ENCODE measurements around the gene SHH.

SHH gene

GRCh38 chr7:155789001-155789725 is 23.1 kb downstream of the SHH start:
- no peak overlapping the region for H3K4me2 ChIP-seq (ENCODE audit: low read depth, low read length, poor library complexity, severe bottlenecking)
- H3K36me3 ChIP-seq (ENCODE audit: low read length) = no peaks in the 10 kb centered on the region
- H3K9me2 ChIP-seq (replicated peaks; ENCODE audit: insufficient read depth, low read length) = no peaks in the 10 kb centered on the region
- no peak overlapping the region for H3K4me3 ChIP-seq (ENCODE audit: insufficient read depth, low read length, poor library complexity, severe bottlenecking)
- H3K27me3 ChIP-seq (ENCODE audit: low read length) = no peaks in the 10 kb centered on the region
- no peak for TF ChIP-seq EZH2phosphoT487 (conservative IDR thresholded peaks at IDR 0.05; ENCODE audit: low read length)
- H3K27ac ChIP-seq (ENCODE audit: low read depth, low read length) = no peak overlapping the region
- H4K20me1 ChIP-seq (ENCODE audit: low read depth, low read length) = no peaks in the 10 kb centered on the region
- H3K9me3 ChIP-seq (ENCODE audit: insufficient read depth, low read length) = no peaks in the 10 kb centered on the region
- H3F3A ChIP-seq (ENCODE audit: insufficient read depth) = no peaks in the 10 kb centered on the region
- H3K9ac ChIP-seq (ENCODE audit: low read length) = no peak overlapping the region
- no peak overlapping the region for H2AFZ ChIP-seq (ENCODE audit: low read depth, low read length, severe bottlenecking)
- no peaks in the 10 kb centered on the region for H3K79me2 ChIP-seq (ENCODE audit: insufficient read depth, low read length)

- H3K4me2 ChIP-seq (ENCODE audit: low read depth, low read length, poor library complexity, severe bottlenecking) = no peak overlapping the region
- no peaks in the 10 kb centered on the region for H3K79me2 ChIP-seq (ENCODE audit: insufficient read depth, low read length)
- H3K36me3 ChIP-seq (ENCODE audit: low read length) = no peaks in the 10 kb centered on the region
- no peak overlapping the region for H3K4me3 ChIP-seq (ENCODE audit: insufficient read depth, low read length, poor library complexity, severe bottlenecking)
- no peak overlapping the region for H2AFZ ChIP-seq (ENCODE audit: low read depth, low read length, severe bottlenecking)
- no peak overlapping the region for H3K27ac ChIP-seq (ENCODE audit: low read depth, low read length)
- TF ChIP-seq CTCF (IDR thresholded peaks at IDR 0.05; ENCODE audit: insufficient read depth, low read length, poor library complexity, severe bottlenecking) = no peak
- TF ChIP-seq EZH2phosphoT487 (conservative IDR thresholded peaks at IDR 0.05; ENCODE audit: low read length) = no peak
- no peaks in the 10 kb centered on the region for H4K20me1 ChIP-seq (ENCODE audit: low read depth, low read length)
- H3K27me3 ChIP-seq (ENCODE audit: low read length) = no peaks in the 10 kb centered on the region
- H3K9me3 ChIP-seq (ENCODE audit: insufficient read depth, low read length) = no peaks in the 10 kb centered on the region
- H3F3A ChIP-seq (ENCODE audit: insufficient read depth) = no peaks in the 10 kb centered on the region
- no peaks in the 10 kb centered on the region for H3K9me2 ChIP-seq (replicated peaks; ENCODE audit: insufficient read depth, low read length)
- no peak overlapping the region for H3K9ac ChIP-seq (ENCODE audit: low read length)
Measured at GRCh38 chr7:155788616-155789000, 23.7 kb downstream of the SHH start.

- Histone ChIP-seq H3K4me2 (ENCODE audit: low read depth, low read length, poor library complexity, severe bottlenecking) (no peak overlapping the region), H3K27ac (ENCODE audit: low read depth, low read length) (no peak overlapping the region), H3K9me3 (ENCODE audit: insufficient read depth, low read length) (no peaks in the 10 kb centered on the region), H3K27me3 (ENCODE audit: low read length) (no peaks in the 10 kb centered on the region), H3K4me3 (ENCODE audit: insufficient read depth, low read length, poor library complexity, severe bottlenecking) (no peak overlapping the region), H3K9me2 (replicated peaks; ENCODE audit: insufficient read depth, low read length) (no peaks in the 10 kb centered on the region), H4K20me1 (ENCODE audit: low read depth, low read length) (no peaks in the 10 kb centered on the region), H3K79me2 (ENCODE audit: insufficient read depth, low read length) (no peaks in the 10 kb centered on the region), H3F3A (ENCODE audit: insufficient read depth) (no peaks in the 10 kb centered on the region), H3K9ac (ENCODE audit: low read length) (no peak overlapping the region), H2AFZ (ENCODE audit: low read depth, low read length, severe bottlenecking) (no peak overlapping the region), H3K36me3 (ENCODE audit: low read length) (no peaks in the 10 kb centered on the region)
- TF ChIP-seq CTCF (IDR thresholded peaks at IDR 0.05; ENCODE audit: insufficient read depth, low read length, poor library complexity, severe bottlenecking) = no peak
- TF ChIP-seq EZH2phosphoT487 (conservative IDR thresholded peaks at IDR 0.05; ENCODE audit: low read length) = no peak
Measured at GRCh38 chr7:155787171-155787851, 25.0 kb downstream of the SHH start.

- H3F3A ChIP-seq (ENCODE audit: insufficient read depth) = no peaks in the 10 kb centered on the region
- H3K27me3 ChIP-seq (ENCODE audit: low read length) = no peaks in the 10 kb centered on the region
- H3K4me2 ChIP-seq (ENCODE audit: low read depth, low read length, poor library complexity, severe bottlenecking) = no peak overlapping the region
- H3K4me3 ChIP-seq (ENCODE audit: insufficient read depth, low read length, poor library complexity, severe bottlenecking) = no peak overlapping the region
- no peaks in the 10 kb centered on the region for H3K79me2 ChIP-seq (ENCODE audit: insufficient read depth, low read length)
- H3K9me3 ChIP-seq (ENCODE audit: insufficient read depth, low read length) = no peaks in the 10 kb centered on the region
- no peak overlapping the region for H3K9ac ChIP-seq (ENCODE audit: low read length)
- no peak overlapping the region for H2AFZ ChIP-seq (ENCODE audit: low read depth, low read length, severe bottlenecking)
- no peaks in the 10 kb centered on the region for H3K9me2 ChIP-seq (replicated peaks; ENCODE audit: insufficient read depth, low read length)
- H4K20me1 ChIP-seq (ENCODE audit: low read depth, low read length) = no peaks in the 10 kb centered on the region
- H3K27ac ChIP-seq (ENCODE audit: low read depth, low read length) = no peak overlapping the region
- no peak for TF ChIP-seq EZH2phosphoT487 (conservative IDR thresholded peaks at IDR 0.05; ENCODE audit: low read length)
- no peak for TF ChIP-seq CTCF (IDR thresholded peaks at IDR 0.05; ENCODE audit: insufficient read depth, low read length, poor library complexity, severe bottlenecking)
- H3K36me3 ChIP-seq (ENCODE audit: low read length) = no peaks in the 10 kb centered on the region
Measured at GRCh38 chr7:155786491-155786890, 25.8 kb downstream of the SHH start.
